Measurements from ENCODE around the gene ZNF77.

DNA sequence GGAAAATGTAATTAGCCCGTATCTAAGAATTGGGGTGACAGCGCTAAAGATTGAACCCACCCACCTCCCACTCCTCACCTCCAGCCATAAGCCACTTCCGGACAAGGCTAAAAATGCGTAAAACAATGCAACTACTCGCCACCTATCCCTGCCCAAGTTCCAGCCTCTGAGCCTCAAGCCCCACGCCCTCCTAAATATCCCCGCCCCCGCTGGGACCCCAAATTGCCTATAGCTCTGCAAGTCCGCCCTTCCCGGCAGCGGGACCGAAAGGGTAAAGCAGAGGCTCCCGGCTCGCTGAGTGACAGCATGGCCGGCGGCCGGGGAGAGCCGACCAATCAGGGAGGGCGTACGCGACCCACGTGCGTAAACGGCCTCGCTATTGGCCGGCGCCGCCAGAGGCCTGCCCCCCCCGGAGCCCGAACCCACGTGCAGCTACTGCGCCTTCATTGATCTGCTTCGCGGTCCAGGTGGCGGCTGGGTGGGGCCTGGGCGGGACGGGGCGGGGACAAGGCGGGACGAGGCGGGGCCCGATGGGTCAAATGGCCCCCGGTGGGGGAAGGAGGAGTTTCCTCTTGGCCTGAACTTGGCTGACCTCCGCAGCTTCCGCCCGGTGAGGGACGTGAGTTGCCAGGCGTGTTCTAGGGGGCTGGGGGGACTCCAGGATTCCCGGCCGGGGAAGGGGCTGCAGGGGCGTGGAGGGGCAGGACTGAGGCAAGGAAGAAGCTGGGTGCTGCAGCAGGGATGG, 32.4 kb upstream of the ZNF77 start, which contains the start of gene TLE6:
- TF ChIP-seq, protein P1, sequence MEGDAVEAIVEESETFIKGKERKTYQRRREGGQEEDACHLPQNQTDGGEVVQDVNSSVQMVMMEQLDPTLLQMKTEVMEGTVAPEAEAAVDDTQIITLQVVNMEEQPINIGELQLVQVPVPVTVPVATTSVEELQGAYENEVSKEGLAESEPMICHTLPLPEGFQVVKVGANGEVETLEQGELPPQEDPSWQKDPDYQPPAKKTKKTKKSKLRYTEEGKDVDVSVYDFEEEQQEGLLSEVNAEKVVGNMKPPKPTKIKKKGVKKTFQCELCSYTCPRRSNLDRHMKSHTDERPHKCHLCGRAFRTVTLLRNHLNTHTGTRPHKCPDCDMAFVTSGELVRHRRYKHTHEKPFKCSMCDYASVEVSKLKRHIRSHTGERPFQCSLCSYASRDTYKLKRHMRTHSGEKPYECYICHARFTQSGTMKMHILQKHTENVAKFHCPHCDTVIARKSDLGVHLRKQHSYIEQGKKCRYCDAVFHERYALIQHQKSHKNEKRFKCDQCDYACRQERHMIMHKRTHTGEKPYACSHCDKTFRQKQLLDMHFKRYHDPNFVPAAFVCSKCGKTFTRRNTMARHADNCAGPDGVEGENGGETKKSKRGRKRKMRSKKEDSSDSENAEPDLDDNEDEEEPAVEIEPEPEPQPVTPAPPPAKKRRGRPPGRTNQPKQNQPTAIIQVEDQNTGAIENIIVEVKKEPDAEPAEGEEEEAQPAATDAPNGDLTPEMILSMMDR (IDR thresholded peaks at IDR 0.05), result no peak
- TF ChIP-seq POLR2A (IDR thresholded peaks at IDR 0.05), result no peak
